K562 (cell line): Measurements from ENCODE around the gene CNR2. TPM values are rescaled to one million over a fixed set of nuclear protein-coding genes. Genes with fewer than 3 reads are reported as not detected.

Source experiments
- ATAC-seq: fragments of 200-7000 bp; cut with Tn5 transposase; 3 replicates; pipeline ENCODE4 v1.9.1; 2020; ENCODE audit warnings: moderate library complexity
- BruUV-seq: library from RNA; stranded (reverse); fragments of 400-500 nt; replicated peaks from 2 replicates; lab custom pipeline; 2021; lab: Mats Ljungman, UMichigan
- CTCF ChIA-PET: fragments of 300-600 bp; formaldehyde crosslinking; extraction: SDS; loops from one replicate; lab custom pipeline; 2021; ENCODE audit warnings: low intra/inter-chr PET ratio; lab: Yijun Ruan, JAX
- POLR2A ChIA-PET: fragments of 300-600, 350-650 bp; sonication (Branson Sonifier 250); formaldehyde crosslinking; extraction: SDS; loops from one replicate; lab custom pipeline; 2021; ENCODE audit warnings: antibody characterized with exemption, inconsistent platforms; lab: Yijun Ruan, JAX
- DNase-seq, 4 experiments: peaks; one replicate each; pipeline versions ENCODE4 v3.0.0 to v3.0.0-alpha.2; 2011 to 2018; ENCODE audit warnings: low spot score in 3 of 4, mixed read lengths in 3 of 4; ENCODE audit errors: extremely low read depth in 1 of 4
- FAIRE-seq: peaks from 2 replicates; lab custom pipeline; 2011; peaks lifted over from hg19 to GRCh38; lab: Jason Lieb, UNC
- H2AFZ ChIP-seq: 2 replicates; pipeline ENCODE4 v1.6.0; 2011; ENCODE audit warnings: low read depth, low read length, control low read depth, inconsistent platforms
- H3K27ac ChIP-seq: fragments of 200-600 bp; 3 replicates; pipeline ENCODE4 v1.8.0; 2011; ENCODE audit warnings: low read depth, mild to moderate bottlenecking, control low read depth, inconsistent platforms, low read length, moderate library complexity, mixed read lengths; ENCODE audit errors: extremely low read depth
- H3K27me3 ChIP-seq, 2 experiments: fragments of 300-600 bp in 1 of 2; 2 replicates in 1 of 2; 3 replicates in 1 of 2; pipeline versions ENCODE4 v1.6.0 to v1.8.0; 2011; ENCODE audit warnings: inconsistent platforms in 2 of 2, low read length in 2 of 2, mild to moderate bottlenecking in 1 of 2, mixed read lengths in 1 of 2, moderate library complexity in 1 of 2; ENCODE audit not compliant: control insufficient read depth in 2 of 2, insufficient read depth in 2 of 2
- H3K36me3 ChIP-seq: fragments of 300-600 bp; 3 replicates; pipeline ENCODE4 v1.8.0; 2011; ENCODE audit warnings: mild to moderate bottlenecking, low read length, inconsistent platforms; ENCODE audit not compliant: control insufficient read depth, insufficient read depth
- H3K4me1 ChIP-seq, 2 experiments: fragments of 200-600 bp in 1 of 2; replicated peaks in 1 of 2; 2 replicates in 1 of 2; 3 replicates in 1 of 2; pipeline versions ENCODE4 v1.5.1 to v1.8.0; 2011; ENCODE audit warnings: inconsistent platforms in 2 of 2, low read length in 2 of 2, mild to moderate bottlenecking in 1 of 2, mixed read lengths in 1 of 2, moderate library complexity in 1 of 2; ENCODE audit not compliant: control insufficient read depth in 2 of 2, insufficient read depth in 2 of 2
- H3K4me2 ChIP-seq: 2 replicates; pipeline ENCODE4 v1.6.1; 2011; ENCODE audit warnings: low read length, control low read depth, inconsistent platforms, mixed read lengths; ENCODE audit not compliant: insufficient read depth
- H3K4me3 ChIP-seq: fragments of 200-600 bp; sonication (generic), shearing (Covaris generic); 2 replicates; pipeline ENCODE4 v1.5.1; 2016; ENCODE audit warnings: control low read depth, inconsistent platforms
- H3K79me2 ChIP-seq: fragments of 200-600 bp; 3 replicates; pipeline ENCODE4 v1.8.0; 2011; ENCODE audit warnings: low read length, inconsistent platforms; ENCODE audit not compliant: control insufficient read depth, insufficient read depth
- H3K9ac ChIP-seq, 2 experiments: 2 replicates each; pipeline versions ENCODE4 v1.6.0 to v1.6.1; 2011; ENCODE audit warnings: low read depth in 2 of 2, low read length in 2 of 2, control low read depth in 1 of 2, inconsistent platforms in 1 of 2, mild to moderate bottlenecking in 1 of 2, mixed read lengths in 1 of 2; ENCODE audit not compliant: insufficient read depth in 1 of 2
- H3K9me1 ChIP-seq: one replicate; pipeline ENCODE4 v1.6.0; 2011; ENCODE audit warnings: inconsistent platforms, mild to moderate bottlenecking, low read length, moderate library complexity; ENCODE audit not compliant: control insufficient read depth, insufficient read depth
- H3K9me3 ChIP-seq: replicated peaks from 2 replicates; pipeline ENCODE4 v1.5.1; 2011; ENCODE audit warnings: low read depth, low read length, inconsistent platforms; ENCODE audit not compliant: control insufficient read depth, insufficient read depth
- H4K20me1 ChIP-seq: replicated peaks from 2 replicates; pipeline ENCODE4 v1.6.1; 2011; ENCODE audit warnings: low read length, inconsistent platforms, mixed read lengths; ENCODE audit not compliant: control insufficient read depth, insufficient read depth
- BCOR ChIP-seq: fragments of 450-650 bp; IDR thresholded peaks from 2 replicates; pipeline ENCODE4 v1.6.1; 2016
- C11orf30 ChIP-seq: fragments of 450-650 bp; IDR thresholded peaks from 2 replicates; pipeline ENCODE4 v1.6.1; 2016; ENCODE audit warnings: low read depth, mild to moderate bottlenecking
- CLOCK ChIP-seq: fragments of 250-450 bp; sonication (Bioruptor Pico); IDR thresholded peaks from 2 replicates; pipeline ENCODE4 v1.4.0; 2020; ENCODE audit warnings: mild to moderate bottlenecking, moderate library complexity, borderline replicate concordance
- GABPA ChIP-seq: fragments of 200-800 bp; sonication (Bioruptor generic); conservative IDR thresholded peaks from 2 replicates; pipeline ENCODE4 v1.6.1; 2016; ENCODE audit warnings: low read depth, missing genetic modification characterization, missing compliant biosample characterization
- HDAC2 ChIP-seq: fragments of 450-650 bp; IDR thresholded peaks from 2 replicates; pipeline ENCODE4 v1.6.1; 2016; ENCODE audit warnings: mild to moderate bottlenecking
- NRF1 ChIP-seq, 2 experiments: fragments of 450-650 bp; IDR thresholded peaks in 1 of 2; conservative IDR thresholded peaks in 1 of 2; 2 replicates each; pipeline ENCODE4 v1.6.1; 2014; ENCODE audit warnings: mild to moderate bottlenecking in 2 of 2
- PHF21A ChIP-seq: fragments of 450-650 bp; IDR thresholded peaks from 2 replicates; pipeline ENCODE4 v1.6.1; 2017; ENCODE audit warnings: low read depth, borderline replicate concordance
- SMARCA4 ChIP-seq: fragments of 450-650 bp; IDR thresholded peaks from 2 replicates; pipeline ENCODE4 v1.6.1; 2016
- SMARCB1 ChIP-seq: IDR thresholded peaks from 2 replicates; pipeline ENCODE4 v1.6.1; 2011; ENCODE audit warnings: improper control_type of control experiment, low read depth; ENCODE audit not compliant: insufficient read length
- TBL1XR1 ChIP-seq, 2 experiments: IDR thresholded peaks; 2 replicates each; pipeline ENCODE4 v1.6.1; 2012; ENCODE audit warnings: improper control_type of control experiment in 2 of 2, low read length in 2 of 2, mild to moderate bottlenecking in 1 of 2
- THRAP3 ChIP-seq: fragments of 450-650 bp; IDR thresholded peaks from 2 replicates; pipeline ENCODE4 v1.6.1; 2016; ENCODE audit warnings: mild to moderate bottlenecking, inconsistent platforms, borderline replicate concordance
- U2AF2 ChIP-seq: fragments of 200-400 bp; formaldehyde crosslinking; optimal IDR thresholded peaks from 2 replicates; pipeline ENCODE3; 2017; ENCODE audit warnings: low read depth, mild to moderate bottlenecking, low read length
- ZNF263 ChIP-seq: sonication (generic); formaldehyde crosslinking; IDR thresholded peaks from 2 replicates; pipeline ENCODE4 v1.8.0; 2022; ENCODE audit warnings: mild to moderate bottlenecking, missing genetic modification reagents, borderline replicate concordance
- ZNF518B ChIP-seq: fragments of 250-450 bp; sonication (Bioruptor Pico); IDR thresholded peaks from 2 replicates; pipeline ENCODE4 v1.5.0; 2021; ENCODE audit warnings: mild to moderate bottlenecking, moderate library complexity
- WGBS: fragments of 100-300 bp; shearing (Covaris generic); methylation state at CpG from one replicate; pipeline ENCODE4 v1.1.6; 2016; ENCODE audit warnings: low coverage, mixed read lengths; ENCODE audit not compliant: insufficient coverage; ENCODE audit errors: missing lambda C conversion rate; 5-methylcytosine and 5-hydroxymethylcytosine counted together
- in situ Hi-C: fragments of 300-500 bp; cut with MboI; formaldehyde crosslinking; loops from 4 replicates; pipeline ENCODE4 v1.15.0; 2018; ENCODE audit warnings: inconsistent platforms, mixed read lengths
- intact Hi-C: fragments of 100-400 bp; cut with micrococcal nuclease; formaldehyde crosslinking; loops from 2 replicates; pipeline ENCODE4 v1.14.2; 2022
- polyA plus RNA-seq, 8 experiments: library from polyadenylated mRNA; depleted of rRNA in 4 of 8; stranded (reverse) in 5 of 8; unstranded in 3 of 8; fragments of >200 nt; fragmentation: Nextera tagmentation in 2 of 8; fragmentation: Illumina TruSeq in 1 of 8; extraction: Ambion mirVana in 2 of 8; extraction: Trizol in 1 of 8; gene quantifications; 2 replicates each; pipeline versions ENCODE4 v1.2.1 to v1.2.3, GENCODE V29; 2011 to 2014; ENCODE audit warnings: inconsistent platforms in 1 of 8, missing spikeins in 1 of 8
- total RNA-seq, 7 experiments: library from RNA; depleted of rRNA in 6 of 7; stranded (reverse); fragments of >200 nt in 6 of 7; fragmentation: Illumina TruSeq in 2 of 7; extraction: Trizol in 2 of 7; gene quantifications; 2 replicates each; pipeline versions ENCODE4 v1.2.1 to v1.2.3, GENCODE V29; 2011 to 2021; ENCODE audit warnings: low replicate concordance in 1 of 7

CNR2 gene
- total and polyA plus RNA-seq, 9 of the 15 experiments (the other 6 are each of a cell fraction or from before 2014, with no cell fraction given) = not detected

DNA sequence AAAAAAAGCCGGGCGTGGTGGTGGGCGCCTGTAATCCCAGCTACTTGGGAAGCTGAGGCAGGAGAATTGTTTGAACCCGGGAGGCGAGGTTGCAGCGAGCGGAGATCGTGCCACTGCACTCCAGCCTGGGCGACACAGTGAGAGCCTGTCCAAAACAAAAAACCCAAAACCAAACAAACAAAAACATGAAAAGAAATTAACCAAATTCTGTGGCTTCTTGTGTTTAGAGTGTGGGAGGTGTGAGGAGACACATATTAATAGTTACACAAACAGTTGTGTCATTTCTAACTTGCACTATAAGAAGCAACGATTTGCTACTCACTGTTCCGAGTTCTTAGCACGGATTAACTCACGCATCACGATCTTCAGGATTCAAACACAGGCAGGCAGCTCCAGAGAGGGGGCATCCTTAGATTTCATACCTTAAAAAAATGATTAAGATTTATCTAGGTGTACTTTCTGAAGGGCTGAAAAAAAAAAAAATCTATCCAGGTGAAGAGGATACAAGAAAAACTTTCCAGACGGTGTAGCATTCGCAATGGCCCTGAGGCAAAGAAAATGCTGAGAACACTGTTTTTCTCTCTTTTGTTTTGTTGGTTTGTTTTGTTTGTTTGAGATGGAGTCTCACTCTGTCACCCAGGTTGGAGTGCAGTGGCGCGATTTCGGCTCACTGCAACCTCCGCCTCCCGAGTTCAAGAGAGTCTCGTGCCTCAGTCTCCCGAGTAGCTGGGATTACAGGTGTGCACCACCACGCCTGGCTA, 87.2 kb downstream of the CNR2 start:
- H3K36me3 ChIP-seq = no peaks in the 10 kb centered on the region; the same call in 2 of the 3 replicates
- H3K9me1 ChIP-seq = no peaks in the 10 kb centered on the region
- no peaks in the 10 kb centered on the region for H4K20me1 ChIP-seq
- H3K4me3 ChIP-seq = peak overlapping the region; percentile 90
- 56% methylated on average over 21 of the region's 24 CpGs for WGBS
- intact Hi-C loops (no loop called here), in situ Hi-C loops (no loop called here)
- H3K27ac ChIP-seq = peak overlapping the region; percentile 8; the same call in 2 of the 3 replicates
- POLR2A ChIA-PET = interaction anchor here (0.7 to 3.3 kb wide), 5 partner anchors 8 to 328 kb away, joined by 3 to 12 read pairs (median 3); no protein-coding TSS in a partner anchor
- FAIRE-seq = peak; percentile 37
- CTCF ChIA-PET = no interaction called here
- 0 out of 3 replicates have a peak, but pooled peaks have one; percentile 4 for ATAC-seq
- peaks cover 14% of the 10 kb centered on the region for H3K79me2 ChIP-seq
- BruUV-seq = TSS peak; percentile 77
- H3K9ac ChIP-seq = peak overlapping the region; percentile 99; a peak in 3 of 4 replicates
- peak overlapping the region; percentile 100 for H3K4me2 ChIP-seq
- peaks cover 8 to 24% of the 10 kb centered on the region in 2 experiments; a peak in 4 of 5 replicates for H3K4me1 ChIP-seq
- no peaks in the 10 kb centered on the region for H3K27me3 ChIP-seq
- H3K9me3 ChIP-seq = no peaks in the 10 kb centered on the region
- H2AFZ ChIP-seq = peak overlapping the region; percentile 93
- no peak for DNase-seq
- TF ChIP-seq CLOCK (CRISPR knock-in tag) (no peak), ZNF263 (CRISPR knock-in tag) (no peak), U2AF2 (no peak), BCOR (peak; percentile 11; the same call in 1 of the 2 replicates), C11orf30 (peak; percentile 77), THRAP3 (peak; percentile 76; the same call in 1 of the 2 replicates), ZNF518B (CRISPR knock-in tag) (no peak), NRF1 (conservative IDR thresholded peaks at IDR 0.05 in 1 of 2, IDR thresholded peaks at IDR 0.05 in 1 of 2) (0 out of 4 replicates have a peak, but pooled peaks of 1 of the 2 experiments have one; percentile 6), GABPA (tag) (0 out of 2 replicates have a peak, but pooled peaks have one; percentile 5), PHF21A (0 out of 2 replicates have a peak, but pooled peaks have one; percentile 7), SMARCB1 (no peak), HDAC2 (no peak), SMARCA4 (peak; percentile 21; the same call in 1 of the 2 replicates), TBL1XR1 (IDR thresholded peaks at IDR 0.05; ENCODE audit: low read length in 2 of 2) (no peak)
